ENCODE results near the gene CORO7. TPM values are rescaled to one million over a fixed set of nuclear protein-coding genes. Genes with fewer than 3 reads are reported as not detected.

The CORO7 gene
- total and polyA plus RNA-seq, 5 donors, result 9.0 to 18.1 (median 15.8) TPM

Other genes starting within 250 kb of the CORO7 start
- gene SRL, start 174.5 kb downstream of the CORO7 start, total RNA-seq, result 100 to 1,000 TPM; 338 to 395 (median 359) TPM
- gene SRL, start 174.5 kb downstream of the CORO7 start, polyA plus RNA-seq, result 255 TPM
- gene TFAP4, start 143.6 kb downstream of the CORO7 start, total RNA-seq, result 1 to 10 TPM; 2.3 to 4.2 (median 3.5) TPM
- 2.1 TPM for gene TFAP4, start 143.6 kb downstream of the CORO7 start, polyA plus RNA-seq
- 10 to 100 TPM; 20.0 to 34.6 (median 33.1) TPM for gene GLIS2, start 100.5 kb downstream of the CORO7 start, total RNA-seq
- gene GLIS2, start 100.5 kb downstream of the CORO7 start, polyA plus RNA-seq, result 15.2 TPM
- gene PAM16, start 65.3 kb downstream of the CORO7 start, total RNA-seq, result 10 to 100 TPM; 57.6 to 61.9 (median 59.7) TPM
- 131 TPM for gene PAM16, start 65.3 kb downstream of the CORO7 start, polyA plus RNA-seq
- 10 to 100 TPM; 11.4 to 21.3 (median 13.6) TPM for gene VASN, start 44.7 kb downstream of the CORO7 start, total RNA-seq
- 10.7 TPM for gene VASN, start 44.7 kb downstream of the CORO7 start, polyA plus RNA-seq
- gene DNAJA3, start 9.3 kb upstream of the CORO7 start, total RNA-seq, result 10 to 100 TPM; 40.4 to 54.0 (median 49.8) TPM
- 48.4 TPM for gene DNAJA3, start 9.3 kb upstream of the CORO7 start, polyA plus RNA-seq
- gene NMRAL1, start 58.0 kb upstream of the CORO7 start, total RNA-seq, result 10 to 100 TPM; 23.1 to 31.7 (median 27.1) TPM
- gene NMRAL1, start 58.0 kb upstream of the CORO7 start, polyA plus RNA-seq, result 26.6 TPM
- gene HMOX2, start 59.8 kb upstream of the CORO7 start, total RNA-seq, result 100 to 1,000 TPM in 1 of 4 donors, 10 to 100 TPM in 3; 89.6 to 104 (median 93.5) TPM
- gene HMOX2, start 59.8 kb upstream of the CORO7 start, polyA plus RNA-seq, result 109 TPM
- 10 to 100 TPM; 34.2 to 46.8 (median 42.9) TPM for gene CDIP1, start 122.2 kb upstream of the CORO7 start, total RNA-seq
- gene CDIP1, start 122.2 kb upstream of the CORO7 start, polyA plus RNA-seq, result 36.8 TPM
- under 1 TPM in 3 of 4 donors, not detected in 1; 0.08 to 0.09 (median 0.08) TPM for gene C16orf96, start 139.7 kb upstream of the CORO7 start, total RNA-seq
- gene C16orf96, start 139.7 kb upstream of the CORO7 start, polyA plus RNA-seq, result 0.02 TPM
- 10 to 100 TPM; 22.3 to 28.7 (median 25.7) TPM for gene UBALD1, start 198.3 kb upstream of the CORO7 start, total RNA-seq
- 30.1 TPM for gene UBALD1, start 198.3 kb upstream of the CORO7 start, polyA plus RNA-seq
- 10 to 100 TPM; 37.0 to 49.9 (median 41.2) TPM for gene MGRN1, start 208.2 kb upstream of the CORO7 start, total RNA-seq
- 22.0 TPM for gene MGRN1, start 208.2 kb upstream of the CORO7 start, polyA plus RNA-seq